HepG2 (cell line): ENCODE results near the gene PLEKHN1. TPM values are rescaled to one million over a fixed set of nuclear protein-coding genes. Genes with fewer than 3 reads are reported as not detected.

Experiments used
- ATAC-seq: fragments of 200-7000 bp; cut with Tn5 transposase; 3 replicates; pipeline ENCODE4 v1.9.1; 2020; ENCODE audit warnings: mild to moderate bottlenecking, moderate library complexity
- BruUV-seq: library from RNA; stranded (reverse); fragments of 400-500 nt; replicated peaks from 2 replicates; lab custom pipeline; 2021; lab: Mats Ljungman, UMichigan
- CTCF ChIA-PET: fragments of 300-600 bp; formaldehyde crosslinking; extraction: SDS; loops from one replicate; lab custom pipeline; 2021; ENCODE audit warnings: low total read pairs, inconsistent platforms, low intra/inter-chr PET ratio; lab: Yijun Ruan, JAX
- POLR2A ChIA-PET: fragments of 350-600 bp; sonication (Branson Sonifier 250); formaldehyde crosslinking; loops from one replicate; lab custom pipeline; 2020; ENCODE audit warnings: antibody characterized with exemption, inconsistent platforms; lab: Yijun Ruan, JAX
- DNase-seq: peaks from one replicate; pipeline ENCODE4 v3.0.0-alpha.2; 2015; ENCODE audit warnings: low spot score
- FAIRE-seq: peaks from 3 replicates; lab custom pipeline; 2011; peaks lifted over from hg19 to GRCh38; lab: Jason Lieb, UNC
- H2AFZ ChIP-seq: one replicate; pipeline ENCODE4 v1.6.1; 2011; ENCODE audit warnings: low read length, inconsistent platforms
- H3K27ac ChIP-seq: fragments of 300-600 bp; 3 replicates; pipeline ENCODE4 v1.8.0; 2011; ENCODE audit warnings: mixed run types, mild to moderate bottlenecking, mixed read lengths, low read length, inconsistent platforms; ENCODE audit not compliant: insufficient read depth; ENCODE audit errors: extremely low read length
- H3K27me3 ChIP-seq, 2 experiments: fragments of 200-600 bp in 1 of 2; 2 replicates in 1 of 2; 3 replicates in 1 of 2; pipeline versions ENCODE4 v1.6.0 to v1.8.0; 2011; ENCODE audit warnings: low read length in 2 of 2, mild to moderate bottlenecking in 2 of 2, moderate library complexity in 2 of 2, inconsistent platforms in 1 of 2; ENCODE audit not compliant: insufficient read depth in 2 of 2, control insufficient read depth in 1 of 2
- H3K36me3 ChIP-seq, 2 experiments: fragments of 200-600 bp in 1 of 2; replicated peaks in 1 of 2; 2 replicates in 1 of 2; 3 replicates in 1 of 2; pipeline versions ENCODE4 v1.5.1 to v1.8.0; 2011; ENCODE audit warnings: low read length in 2 of 2, inconsistent platforms in 1 of 2; ENCODE audit not compliant: insufficient read depth in 2 of 2, control insufficient read depth in 1 of 2
- H3K4me1 ChIP-seq: 2 replicates; pipeline ENCODE4 v1.5.1; 2012; ENCODE audit warnings: low read length, inconsistent platforms; ENCODE audit not compliant: insufficient read depth
- H3K4me2 ChIP-seq: 2 replicates; pipeline ENCODE4 v1.6.0; 2011; ENCODE audit warnings: low read depth, low read length, inconsistent platforms
- H3K4me3 ChIP-seq, 3 experiments: fragments of 200-600 bp in 1 of 3; sonication (generic), shearing (Covaris generic) in 1 of 3; replicated peaks in 1 of 3; 2 replicates each; pipeline ENCODE4 v1.5.1; 2011 to 2016; ENCODE audit warnings: low read length in 3 of 3, inconsistent platforms in 2 of 3, low read depth in 2 of 3, mild to moderate bottlenecking in 2 of 3, control low read depth in 1 of 3, mixed read lengths in 1 of 3; ENCODE audit not compliant: insufficient read depth in 1 of 3
- H3K79me2 ChIP-seq: one replicate; pipeline ENCODE4 v1.6.1; 2011; ENCODE audit warnings: low read length, inconsistent platforms; ENCODE audit not compliant: insufficient read depth
- H3K9ac ChIP-seq: 2 replicates; pipeline ENCODE4 v1.6.0; 2011; ENCODE audit warnings: mild to moderate bottlenecking, low read depth, low read length, inconsistent platforms; ENCODE audit not compliant: insufficient read depth
- H3K9me3 ChIP-seq: 2 replicates; pipeline ENCODE4 v1.5.1; 2012; ENCODE audit warnings: mild to moderate bottlenecking, low read length
- H4K20me1 ChIP-seq: 2 replicates; pipeline ENCODE4 v1.6.0; 2011; ENCODE audit warnings: inconsistent platforms, mild to moderate bottlenecking, low read length, moderate library complexity; ENCODE audit not compliant: insufficient read depth
- HNRNPL ChIP-seq: fragments of 200-400 bp; formaldehyde crosslinking; IDR thresholded peaks from 2 replicates; pipeline ENCODE4 v1.6.1; 2017; ENCODE audit warnings: mild to moderate bottlenecking, low read depth, low read length
- MAF1 ChIP-seq: sonication (generic); formaldehyde crosslinking; IDR thresholded peaks from 2 replicates; pipeline ENCODE4 v1.5.0; 2020; ENCODE audit warnings: missing genetic modification reagents, borderline replicate concordance
- PHF20 ChIP-seq: sonication (generic); formaldehyde crosslinking; IDR thresholded peaks from 2 replicates; pipeline ENCODE4 v1.5.0; 2020; ENCODE audit warnings: mild to moderate bottlenecking, missing genetic modification reagents
- PHF21A ChIP-seq: sonication (generic); formaldehyde crosslinking; IDR thresholded peaks from 2 replicates; pipeline ENCODE4 v1.5.0; 2020; ENCODE audit warnings: mild to moderate bottlenecking, missing genetic modification reagents
- SMAD9 ChIP-seq: sonication (generic); formaldehyde crosslinking; IDR thresholded peaks from 2 replicates; pipeline ENCODE4 v1.5.1; 2020; ENCODE audit warnings: mild to moderate bottlenecking, missing genetic modification reagents
- SP4 ChIP-seq: sonication (generic); formaldehyde crosslinking; IDR thresholded peaks from 2 replicates; pipeline ENCODE4 v1.8.1; 2023; ENCODE audit warnings: mild to moderate bottlenecking, missing genetic modification reagents
- ZNF343 ChIP-seq: sonication (generic); formaldehyde crosslinking; IDR thresholded peaks from 2 replicates; pipeline ENCODE4 v1.4.0; 2020; ENCODE audit warnings: mild to moderate bottlenecking, missing genetic modification reagents
- WGBS: methylation state at CpG from one replicate; pipeline ENCODE4 v1.1.6; 2017; ENCODE audit warnings: low lambda C conversion rate; 5-methylcytosine and 5-hydroxymethylcytosine counted together
- in situ Hi-C: cut with HindIII; loops from 2 replicates; pipeline ENCODE4 v1.10.0; 2017; ENCODE audit warnings: low pct_unique_long_range_greater_than_20kb; ENCODE audit not compliant: extremely low pct_ligation_motif_present
- intact Hi-C: fragments of 100-400 bp; cut with micrococcal nuclease; formaldehyde crosslinking; loops from one replicate; pipeline ENCODE4 v1.10.0; 2022; ENCODE audit not compliant: unreplicated experiment
- polyA plus RNA-seq, 8 experiments: library from polyadenylated mRNA; depleted of rRNA in 3 of 8; stranded (reverse) in 7 of 8; unstranded in 1 of 8; fragments of >200 nt; fragmentation: Illumina TruSeq in 4 of 8; extraction: Trizol in 4 of 8; gene quantifications; 2 replicates each; pipeline versions ENCODE4 v1.2.1 to v1.2.3, GENCODE V29; 2011 to 2016; ENCODE audit warnings: low read depth in 4 of 8, missing spikeins in 1 of 8, mixed read lengths in 1 of 8; ENCODE audit not compliant: insufficient read depth in 1 of 8
- total RNA-seq, 5 experiments: library from RNA; depleted of rRNA; stranded (reverse); fragments of >200 nt; fragmentation: Illumina TruSeq; extraction: Trizol; gene quantifications; 2 replicates each; pipeline ENCODE4 v1.2.3, GENCODE V29; 2016; ENCODE audit warnings: low read depth in 1 of 5
- TF ChIP-seq, protein P1 (sequence below): sonication (generic); formaldehyde crosslinking; IDR thresholded peaks from 2 replicates; pipeline ENCODE4 v1.5.0; 2020; ENCODE audit warnings: mild to moderate bottlenecking, missing genetic modification reagents
- TF ChIP-seq, protein P2 (sequence below), 2 experiments: fragments of 450-650 bp in 1 of 2; sonication (generic) in 1 of 2; formaldehyde crosslinking in 1 of 2; IDR thresholded peaks; 2 replicates each; pipeline versions ENCODE4 v1.6.1 to v1.8.0; 2016 to 2022; ENCODE audit warnings: antibody characterized with exemption in 1 of 2, mild to moderate bottlenecking in 1 of 2, missing genetic modification reagents in 1 of 2
- TF ChIP-seq, protein P3 (sequence below): sonication (generic); formaldehyde crosslinking; IDR thresholded peaks from 2 replicates; pipeline ENCODE4 v1.4.0; 2020; ENCODE audit warnings: mild to moderate bottlenecking, missing genetic modification reagents
- TF ChIP-seq, protein P4 (sequence below): sonication (generic); formaldehyde crosslinking; IDR thresholded peaks from 2 replicates; pipeline ENCODE4 v1.5.0; 2020; ENCODE audit warnings: mild to moderate bottlenecking, low read depth, missing genetic modification reagents, borderline replicate concordance

PLEKHN1 gene
- total and polyA plus RNA-seq, 2 of the 13 experiments (the other 11 are each of a cell fraction or from before 2014, with no cell fraction given) = 0.42 to 0.58 TPM

DNA sequence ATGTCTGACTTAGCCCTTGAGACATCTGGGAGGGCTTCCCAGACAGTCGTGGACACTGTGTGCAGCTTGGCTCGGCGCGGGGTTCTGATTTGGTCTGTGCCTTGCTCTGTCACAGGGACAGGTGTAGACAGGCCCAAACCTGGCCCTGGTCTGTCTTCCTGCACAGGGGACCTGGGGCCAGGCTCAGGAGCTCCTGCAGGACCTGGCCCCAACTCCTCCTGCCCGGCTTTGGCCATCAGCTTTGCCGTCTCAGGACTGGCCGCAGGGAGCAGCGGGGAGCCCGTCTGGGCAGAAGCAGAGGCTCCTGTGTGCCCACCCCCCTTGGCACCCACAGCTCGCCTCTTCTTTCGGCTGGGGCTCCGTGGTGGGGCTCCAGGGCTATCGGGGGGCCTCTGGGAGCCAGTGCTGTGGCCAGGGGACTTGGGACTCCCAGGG, 13.9 kb downstream of the PLEKHN1 start:
- no peaks in the 10 kb centered on the region for H3K36me3 ChIP-seq
- peak overlapping the region; percentile 2 to 70 (median 48); a peak in 4 of 6 replicates for H3K4me3 ChIP-seq
- ATAC-seq (peak; percentile 40), FAIRE-seq (no peak), DNase-seq (no peak)
- in situ Hi-C loops (no loop called here), intact Hi-C loops (no loop called here)
- no peaks in the 10 kb centered on the region for H3K79me2 ChIP-seq
- H4K20me1 ChIP-seq = no peaks in the 10 kb centered on the region
- no peak overlapping the region for H3K27ac ChIP-seq
- peaks cover 55% of the 10 kb centered on the region for H3K4me1 ChIP-seq
- H3K9me3 ChIP-seq = no peaks in the 10 kb centered on the region
- peaks cover 22 to 50% of the 10 kb centered on the region in 2 experiments for H3K27me3 ChIP-seq
- CTCF ChIA-PET = no interaction called here
- POLR2A ChIA-PET = interaction anchor here (1.9 kb wide), 1 partner anchor 13 kb away, joined by 4 read pairs; the partner anchor contains the start of gene PLEKHN1
- H3K9ac ChIP-seq = peak overlapping the region; percentile 49; the same call in 1 of the 2 replicates
- BruUV-seq = no TSS peak
- peak overlapping the region; percentile 74 for H3K4me2 ChIP-seq
- no peak overlapping the region for H2AFZ ChIP-seq
- TF ChIP-seq SP4 = 0 out of 2 replicates have a peak, but pooled peaks have one; percentile 31
- TF ChIP-seq, protein P1, sequence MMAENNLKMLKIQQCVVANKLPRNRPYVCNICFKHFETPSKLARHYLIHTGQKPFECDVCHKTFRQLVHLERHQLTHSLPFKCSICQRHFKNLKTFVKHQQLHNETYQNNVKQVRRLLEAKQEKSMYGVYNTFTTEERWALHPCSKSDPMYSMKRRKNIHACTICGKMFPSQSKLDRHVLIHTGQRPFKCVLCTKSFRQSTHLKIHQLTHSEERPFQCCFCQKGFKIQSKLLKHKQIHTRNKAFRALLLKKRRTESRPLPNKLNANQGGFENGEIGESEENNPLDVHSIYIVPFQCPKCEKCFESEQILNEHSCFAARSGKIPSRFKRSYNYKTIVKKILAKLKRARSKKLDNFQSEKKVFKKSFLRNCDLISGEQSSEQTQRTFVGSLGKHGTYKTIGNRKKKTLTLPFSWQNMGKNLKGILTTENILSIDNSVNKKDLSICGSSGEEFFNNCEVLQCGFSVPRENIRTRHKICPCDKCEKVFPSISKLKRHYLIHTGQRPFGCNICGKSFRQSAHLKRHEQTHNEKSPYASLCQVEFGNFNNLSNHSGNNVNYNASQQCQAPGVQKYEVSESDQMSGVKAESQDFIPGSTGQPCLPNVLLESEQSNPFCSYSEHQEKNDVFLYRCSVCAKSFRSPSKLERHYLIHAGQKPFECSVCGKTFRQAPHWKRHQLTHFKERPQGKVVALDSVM (CRISPR knock-in tag) = no peak
- 0 out of 2 replicates have a peak, but pooled peaks have one; percentile 40 for TF ChIP-seq PHF21A (CRISPR knock-in tag)
- TF ChIP-seq SMAD9 (CRISPR knock-in tag) = no peak
- TF ChIP-seq, protein P2, sequence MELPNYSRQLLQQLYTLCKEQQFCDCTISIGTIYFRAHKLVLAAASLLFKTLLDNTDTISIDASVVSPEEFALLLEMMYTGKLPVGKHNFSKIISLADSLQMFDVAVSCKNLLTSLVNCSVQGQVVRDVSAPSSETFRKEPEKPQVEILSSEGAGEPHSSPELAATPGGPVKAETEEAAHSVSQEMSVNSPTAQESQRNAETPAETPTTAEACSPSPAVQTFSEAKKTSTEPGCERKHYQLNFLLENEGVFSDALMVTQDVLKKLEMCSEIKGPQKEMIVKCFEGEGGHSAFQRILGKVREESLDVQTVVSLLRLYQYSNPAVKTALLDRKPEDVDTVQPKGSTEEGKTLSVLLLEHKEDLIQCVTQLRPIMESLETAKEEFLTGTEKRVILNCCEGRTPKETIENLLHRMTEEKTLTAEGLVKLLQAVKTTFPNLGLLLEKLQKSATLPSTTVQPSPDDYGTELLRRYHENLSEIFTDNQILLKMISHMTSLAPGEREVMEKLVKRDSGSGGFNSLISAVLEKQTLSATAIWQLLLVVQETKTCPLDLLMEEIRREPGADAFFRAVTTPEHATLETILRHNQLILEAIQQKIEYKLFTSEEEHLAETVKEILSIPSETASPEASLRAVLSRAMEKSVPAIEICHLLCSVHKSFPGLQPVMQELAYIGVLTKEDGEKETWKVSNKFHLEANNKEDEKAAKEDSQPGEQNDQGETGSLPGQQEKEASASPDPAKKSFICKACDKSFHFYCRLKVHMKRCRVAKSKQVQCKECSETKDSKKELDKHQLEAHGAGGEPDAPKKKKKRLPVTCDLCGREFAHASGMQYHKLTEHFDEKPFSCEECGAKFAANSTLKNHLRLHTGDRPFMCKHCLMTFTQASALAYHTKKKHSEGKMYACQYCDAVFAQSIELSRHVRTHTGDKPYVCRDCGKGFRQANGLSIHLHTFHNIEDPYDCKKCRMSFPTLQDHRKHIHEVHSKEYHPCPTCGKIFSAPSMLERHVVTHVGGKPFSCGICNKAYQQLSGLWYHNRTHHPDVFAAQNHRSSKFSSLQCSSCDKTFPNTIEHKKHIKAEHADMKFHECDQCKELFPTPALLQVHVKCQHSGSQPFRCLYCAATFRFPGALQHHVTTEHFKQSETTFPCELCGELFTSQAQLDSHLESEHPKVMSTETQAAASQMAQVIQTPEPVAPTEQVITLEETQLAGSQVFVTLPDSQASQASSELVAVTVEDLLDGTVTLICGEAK (IDR thresholded peaks at IDR 0.05) = no peak
- TF ChIP-seq, protein P2 (CRISPR knock-in tag; IDR thresholded peaks at IDR 0.05) = 0 out of 2 replicates have a peak, but pooled peaks have one; percentile 11
- TF ChIP-seq, protein P3, sequence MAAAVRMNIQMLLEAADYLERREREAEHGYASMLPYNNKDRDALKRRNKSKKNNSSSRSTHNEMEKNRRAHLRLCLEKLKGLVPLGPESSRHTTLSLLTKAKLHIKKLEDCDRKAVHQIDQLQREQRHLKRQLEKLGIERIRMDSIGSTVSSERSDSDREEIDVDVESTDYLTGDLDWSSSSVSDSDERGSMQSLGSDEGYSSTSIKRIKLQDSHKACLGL (CRISPR knock-in tag) = 0 out of 2 replicates have a peak, but pooled peaks have one; percentile 31
- 0 out of 2 replicates have a peak, but pooled peaks have one; percentile 38 for TF ChIP-seq PHF20 (CRISPR knock-in tag)
- TF ChIP-seq, protein P4, sequence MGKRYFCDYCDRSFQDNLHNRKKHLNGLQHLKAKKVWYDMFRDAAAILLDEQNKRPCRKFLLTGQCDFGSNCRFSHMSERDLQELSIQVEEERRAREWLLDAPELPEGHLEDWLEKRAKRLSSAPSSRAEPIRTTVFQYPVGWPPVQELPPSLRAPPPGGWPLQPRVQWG = 0 out of 2 replicates have a peak, but pooled peaks have one; percentile 67
- 0 out of 2 replicates have a peak, but pooled peaks have one; percentile 8 for TF ChIP-seq ZNF343 (CRISPR knock-in tag)
- TF ChIP-seq MAF1 (CRISPR knock-in tag) = no peak
- 0 out of 2 replicates have a peak, but pooled peaks have one; percentile 56 for TF ChIP-seq HNRNPL
- no CpG with 5 or more reads among the region's 13 CpGs for WGBS
